ENCODE measurements around the gene P4HB. TPM values are rescaled to one million over a fixed set of nuclear protein-coding genes. Genes with fewer than 3 reads are reported as not detected.

The P4HB gene
- total RNA-seq, 4 donors from 2014 or later: 685 to 999 (median 839) TPM

DNA sequence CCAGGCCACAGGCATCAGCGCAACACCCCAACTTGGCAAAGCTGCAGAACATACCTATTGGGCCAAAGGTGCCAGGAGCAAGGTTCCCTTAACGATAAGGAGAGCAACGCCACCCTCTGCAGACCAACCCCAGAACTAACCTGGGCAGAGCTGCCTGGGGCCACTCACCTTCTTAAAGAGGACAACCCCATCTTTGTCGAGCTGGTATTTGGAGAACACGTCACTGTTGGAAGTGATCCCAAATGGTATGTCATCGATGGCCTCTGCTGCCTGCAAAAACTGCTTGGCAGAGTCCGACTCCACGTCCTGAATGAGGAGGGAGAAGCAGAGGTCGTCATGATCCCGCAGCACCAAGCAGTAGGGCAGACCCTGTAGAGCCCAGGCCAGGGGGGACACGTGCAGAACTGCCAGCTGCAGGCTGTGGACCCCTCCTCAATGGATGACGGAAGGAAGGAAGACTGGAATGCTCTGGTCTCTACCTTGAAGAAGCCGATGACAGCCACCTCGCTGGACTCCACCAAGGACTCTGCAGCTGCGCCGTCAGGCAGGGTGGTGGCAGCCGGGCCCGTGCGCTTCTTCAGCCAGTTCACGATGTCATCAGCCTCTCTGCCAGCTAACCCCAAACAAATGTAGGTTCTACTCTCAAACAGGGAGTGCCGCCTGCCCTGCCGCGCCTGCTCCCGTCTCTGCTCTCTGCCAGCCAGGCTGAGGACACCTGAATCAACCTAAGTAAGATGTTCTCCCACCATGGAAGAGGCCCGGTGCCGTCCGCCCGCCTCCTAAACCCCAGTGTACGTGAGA, 5.2 kb downstream of the P4HB start:
- no peak overlapping the region for H3K4me3 ChIP-seq (ENCODE audit: low read depth, poor library complexity, severe bottlenecking)
- intact Hi-C loops (cut with DNase I; ENCODE audit: low total_unique reads): no loop called here
- WGBS, 2 donors: 42 to 48% methylated on average over 27 to 29 of the region's 29 CpGs
- TF ChIP-seq, protein P1, sequence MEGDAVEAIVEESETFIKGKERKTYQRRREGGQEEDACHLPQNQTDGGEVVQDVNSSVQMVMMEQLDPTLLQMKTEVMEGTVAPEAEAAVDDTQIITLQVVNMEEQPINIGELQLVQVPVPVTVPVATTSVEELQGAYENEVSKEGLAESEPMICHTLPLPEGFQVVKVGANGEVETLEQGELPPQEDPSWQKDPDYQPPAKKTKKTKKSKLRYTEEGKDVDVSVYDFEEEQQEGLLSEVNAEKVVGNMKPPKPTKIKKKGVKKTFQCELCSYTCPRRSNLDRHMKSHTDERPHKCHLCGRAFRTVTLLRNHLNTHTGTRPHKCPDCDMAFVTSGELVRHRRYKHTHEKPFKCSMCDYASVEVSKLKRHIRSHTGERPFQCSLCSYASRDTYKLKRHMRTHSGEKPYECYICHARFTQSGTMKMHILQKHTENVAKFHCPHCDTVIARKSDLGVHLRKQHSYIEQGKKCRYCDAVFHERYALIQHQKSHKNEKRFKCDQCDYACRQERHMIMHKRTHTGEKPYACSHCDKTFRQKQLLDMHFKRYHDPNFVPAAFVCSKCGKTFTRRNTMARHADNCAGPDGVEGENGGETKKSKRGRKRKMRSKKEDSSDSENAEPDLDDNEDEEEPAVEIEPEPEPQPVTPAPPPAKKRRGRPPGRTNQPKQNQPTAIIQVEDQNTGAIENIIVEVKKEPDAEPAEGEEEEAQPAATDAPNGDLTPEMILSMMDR (IDR thresholded peaks at IDR 0.05): no peak
- no peak for TF ChIP-seq POLR2A (IDR thresholded peaks at IDR 0.05)
- DNase-seq (ENCODE audit: low spot score in 2 of 2): no peak

DNA sequence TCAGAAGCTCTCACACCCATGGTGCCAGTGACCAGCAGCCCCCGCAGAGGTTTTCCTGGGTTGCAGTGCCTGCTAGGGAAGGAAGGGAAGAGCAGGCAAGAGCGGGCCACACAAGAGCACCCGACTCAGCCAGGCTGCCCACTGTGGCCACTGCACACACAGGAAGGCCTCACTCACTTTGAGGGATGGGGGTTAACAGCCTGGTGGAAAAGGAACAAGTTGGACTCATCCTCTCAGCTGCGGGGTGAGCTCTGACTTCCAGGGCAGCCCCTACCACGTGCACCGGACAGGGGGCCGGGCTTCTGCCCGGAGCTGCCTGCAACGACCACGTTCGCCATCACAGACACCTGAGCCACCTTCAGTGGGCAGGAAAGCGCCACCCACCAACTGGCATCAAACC, 8.1 kb downstream of the P4HB start:
- 88 to 89% methylated on average over 12 of the region's 12 CpGs for WGBS, 2 donors

DNA sequence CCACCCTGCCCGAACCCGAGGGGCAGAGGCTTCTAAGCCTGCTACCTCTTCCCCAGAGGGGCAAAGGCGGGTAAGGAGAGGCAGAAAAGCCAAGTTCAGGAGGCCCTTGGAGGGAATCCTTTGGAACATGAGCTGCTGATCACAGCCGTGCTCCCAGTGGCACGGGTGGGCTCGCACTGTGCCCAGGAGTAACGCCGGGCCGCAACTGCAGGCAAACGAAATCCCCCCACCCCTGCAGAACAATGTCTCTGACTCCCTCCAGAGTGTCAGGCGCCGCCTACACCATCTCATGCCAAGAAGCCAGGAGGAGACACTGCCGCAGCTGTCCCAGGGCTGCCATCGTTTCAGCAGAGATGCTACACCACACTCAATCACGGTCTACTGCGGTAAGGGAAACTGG, 8.9 kb downstream of the P4HB start:
- WGBS, 2 donors: 89 to 93% methylated on average over 16 of the region's 16 CpGs
- no peak overlapping the region for H3K4me3 ChIP-seq (ENCODE audit: low read depth, poor library complexity, severe bottlenecking)
- TF ChIP-seq, protein P1 (IDR thresholded peaks at IDR 0.05): no peak
- TF ChIP-seq POLR2A (IDR thresholded peaks at IDR 0.05): no peak
- DNase-seq (ENCODE audit: low spot score in 2 of 2): no peak
- intact Hi-C loops (cut with DNase I; ENCODE audit: low total_unique reads): no loop called here

More for the DNA sequence above, 8.1 kb downstream of the P4HB start:
- intact Hi-C loops (cut with DNase I; ENCODE audit: low total_unique reads): no loop called here
- TF ChIP-seq POLR2A (IDR thresholded peaks at IDR 0.05): no peak
- TF ChIP-seq, protein P1 (IDR thresholded peaks at IDR 0.05): no peak
- H3K4me3 ChIP-seq (ENCODE audit: low read depth, poor library complexity, severe bottlenecking): no peak overlapping the region
- DNase-seq (ENCODE audit: low spot score in 2 of 2): no peak

DNA sequence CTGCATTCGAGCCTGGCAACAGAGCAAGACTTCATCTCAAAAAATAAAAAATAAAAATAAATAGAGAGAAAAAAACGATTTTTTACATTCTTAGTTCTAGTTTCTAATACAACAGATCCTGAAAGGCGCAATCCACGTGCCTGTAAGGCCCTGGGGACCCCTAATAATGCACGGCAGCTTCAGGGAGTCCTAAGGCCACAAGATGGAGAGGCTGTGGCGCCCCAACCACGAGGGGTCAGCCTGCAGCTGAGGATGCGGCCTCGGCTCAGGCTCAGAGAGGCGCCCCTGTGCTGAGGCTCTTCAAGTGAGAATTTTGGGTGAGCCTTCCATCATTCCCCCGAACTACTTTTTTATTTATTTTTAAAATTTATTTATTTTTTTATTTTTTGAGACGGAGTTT, 10.9 kb downstream of the P4HB start:
- intact Hi-C loops (cut with DNase I; ENCODE audit: low total_unique reads): no loop called here
- WGBS, 2 donors: 94 to 96% methylated on average over 12 of the region's 12 CpGs
- TF ChIP-seq POLR2A (IDR thresholded peaks at IDR 0.05): no peak
- TF ChIP-seq, protein P1 (IDR thresholded peaks at IDR 0.05): no peak
- H3K4me3 ChIP-seq (ENCODE audit: low read depth, poor library complexity, severe bottlenecking): no peak overlapping the region
- DNase-seq (ENCODE audit: low spot score in 2 of 2): no peak

DNA sequence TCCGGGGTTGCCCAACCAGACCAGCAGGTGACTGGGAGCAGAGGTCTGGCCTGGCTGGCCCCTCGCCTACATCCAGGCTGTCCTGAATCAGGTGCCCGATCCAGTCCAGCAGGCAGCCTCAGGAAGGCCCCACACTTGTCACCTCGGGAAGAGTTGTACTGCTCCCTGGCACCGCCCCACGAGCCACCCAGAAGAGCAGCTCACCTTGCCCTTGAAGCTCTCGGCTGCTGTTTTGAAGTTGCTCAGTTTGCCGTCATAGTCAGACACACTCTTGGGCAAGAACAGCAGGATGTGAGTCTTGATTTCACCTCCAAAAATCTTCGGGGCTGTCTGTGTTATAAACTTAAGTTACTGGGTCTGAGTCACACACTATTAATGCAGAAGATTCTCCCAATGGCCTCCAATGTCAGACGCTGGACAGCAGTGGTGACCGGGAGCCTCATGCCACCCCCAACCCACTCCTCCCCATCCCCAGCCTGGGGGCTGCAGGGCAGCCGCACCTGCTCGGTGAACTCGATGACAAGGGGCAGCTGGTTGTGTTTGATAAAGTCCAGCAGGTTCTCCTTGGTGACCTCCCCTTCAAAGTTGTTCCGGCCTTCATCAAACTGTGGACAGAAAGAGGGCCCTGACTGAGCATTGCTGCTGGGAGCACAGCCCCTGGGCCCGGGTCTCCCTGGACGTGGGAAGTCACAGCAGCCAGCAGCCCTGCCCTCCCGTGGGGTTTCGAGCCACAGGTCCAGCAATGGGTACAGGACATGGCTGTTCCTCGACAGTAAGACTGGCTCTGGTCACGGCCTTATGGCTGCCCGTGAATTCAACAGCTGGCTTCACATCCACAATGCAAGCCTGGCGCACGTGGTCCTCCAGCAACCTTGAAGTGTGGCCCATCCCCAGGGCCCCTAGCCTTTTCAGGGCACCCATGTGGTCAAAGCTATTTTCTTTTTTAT, 13.3 kb downstream of the P4HB start:
- TF ChIP-seq POLR2A (IDR thresholded peaks at IDR 0.05): no peak
- TF ChIP-seq, protein P1 (IDR thresholded peaks at IDR 0.05): no peak
- intact Hi-C loops (cut with DNase I; ENCODE audit: low total_unique reads): no loop called here
- H3K4me3 ChIP-seq (ENCODE audit: low read depth, poor library complexity, severe bottlenecking): no peak overlapping the region
- 91 to 92% methylated on average over 24 of the region's 24 CpGs for WGBS, 2 donors
- no peak for DNase-seq (ENCODE audit: low spot score in 2 of 2)

All from lower leg skin (tissue), 4 donors.